Stimulated activated naive CD4-positive, alpha-beta T cell treated with Interleukin-2 at 50 U/mL for 16 hours (primary cell): ENCODE data around the gene FHIT.

ENCODE experiments used
- DNase-seq: peaks from one replicate; lab custom pipeline; 2025; lab: John Stamatoyannopoulos, UW

Gene FHIT

DNA sequence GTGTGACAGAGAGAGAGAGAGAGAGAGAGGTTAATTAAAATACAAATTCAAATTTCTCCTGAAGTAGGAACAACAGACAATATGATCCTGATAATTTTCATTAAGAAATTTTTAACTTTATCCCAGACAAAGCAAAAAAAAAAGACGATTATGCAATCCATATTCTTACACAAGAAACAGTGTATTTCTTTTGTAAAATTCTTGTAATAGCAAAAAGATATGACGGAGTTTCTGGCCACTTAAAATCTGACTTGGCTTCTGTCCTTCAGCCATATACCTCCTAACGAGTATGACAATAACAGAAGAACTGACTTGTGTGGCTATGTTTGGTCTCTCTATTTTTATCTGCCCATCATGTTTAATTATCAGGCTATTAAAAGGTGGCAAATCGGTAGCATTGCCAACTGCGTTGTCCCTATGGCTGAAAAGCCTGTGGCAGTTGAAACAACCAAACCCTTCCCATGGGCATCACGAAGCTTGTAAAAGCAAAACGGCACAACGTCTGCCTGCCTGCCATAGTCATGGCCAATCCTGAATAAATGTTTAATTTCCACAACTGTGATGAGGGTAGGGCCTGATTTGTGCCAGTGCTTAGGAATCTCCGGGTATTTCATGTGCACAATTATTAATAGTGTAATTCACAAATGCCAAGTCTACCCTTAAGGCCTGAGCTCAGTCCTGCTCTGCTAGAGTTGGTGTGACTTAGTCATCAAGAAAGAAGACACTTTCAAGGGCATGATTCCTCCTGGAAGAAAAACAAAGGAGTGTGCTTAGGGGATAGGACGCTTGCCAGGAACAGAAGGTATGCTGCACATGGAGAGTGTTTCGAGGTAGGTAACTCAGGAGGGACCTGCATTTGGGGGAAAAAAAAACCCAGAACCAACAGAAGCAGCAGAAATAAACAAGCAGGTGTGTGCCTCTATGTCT, 1090.2 kb downstream of the FHIT start:
- DNase-seq, result no peak

DNA sequence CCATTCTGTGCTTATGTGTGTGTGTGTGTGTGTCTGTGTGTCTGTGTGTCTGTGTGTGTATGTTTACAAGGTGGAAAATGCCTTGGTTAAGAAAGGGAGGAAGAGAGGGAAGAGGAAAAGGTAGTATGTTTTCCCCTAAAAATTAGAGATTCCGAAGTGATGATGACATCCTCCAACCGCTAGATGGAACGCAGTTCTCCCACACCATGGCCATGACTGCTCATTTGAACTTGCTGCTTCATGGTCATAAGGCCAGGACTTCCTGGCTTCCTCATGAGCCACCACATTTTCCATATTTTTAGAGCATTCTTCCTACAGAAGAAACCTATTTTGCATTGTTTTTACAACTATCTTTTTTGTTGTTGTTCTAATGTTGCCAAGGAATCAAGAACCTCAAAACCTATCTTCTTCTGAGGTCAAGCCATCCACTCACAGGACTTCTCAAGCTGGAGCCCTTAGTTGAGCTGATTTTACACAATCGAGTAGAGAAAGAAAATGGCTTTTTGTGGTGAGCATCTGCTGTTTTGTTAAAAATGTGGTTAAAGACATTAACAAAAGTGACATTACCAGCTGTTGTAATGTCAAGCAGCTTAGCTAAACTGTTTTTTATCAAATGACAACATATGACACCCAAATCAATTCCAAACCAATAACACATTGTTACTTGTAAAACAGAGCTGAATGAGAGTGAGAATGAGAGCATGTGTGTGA, 1091.0 kb downstream of the FHIT start:
- no peak for DNase-seq

DNA sequence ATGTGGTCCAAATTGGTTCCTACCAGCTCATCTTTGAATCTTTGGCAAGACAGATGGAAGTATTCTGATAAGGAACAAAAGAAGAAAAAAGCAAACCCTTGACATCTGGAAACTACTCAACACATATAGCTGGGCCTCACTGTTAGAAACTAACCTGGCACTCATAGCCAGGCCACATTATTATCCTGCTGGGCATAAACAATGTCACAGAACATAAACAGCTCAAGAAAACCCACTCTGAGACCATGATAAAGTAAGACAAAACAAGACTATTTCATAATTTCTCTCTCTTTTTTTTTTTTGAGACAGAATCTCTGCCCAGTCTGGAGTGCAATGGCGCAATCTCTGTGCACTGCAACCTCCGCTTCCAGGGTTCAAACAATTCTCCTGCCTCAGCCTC, 1093.2 kb downstream of the FHIT start:
- no peak for DNase-seq

DNA sequence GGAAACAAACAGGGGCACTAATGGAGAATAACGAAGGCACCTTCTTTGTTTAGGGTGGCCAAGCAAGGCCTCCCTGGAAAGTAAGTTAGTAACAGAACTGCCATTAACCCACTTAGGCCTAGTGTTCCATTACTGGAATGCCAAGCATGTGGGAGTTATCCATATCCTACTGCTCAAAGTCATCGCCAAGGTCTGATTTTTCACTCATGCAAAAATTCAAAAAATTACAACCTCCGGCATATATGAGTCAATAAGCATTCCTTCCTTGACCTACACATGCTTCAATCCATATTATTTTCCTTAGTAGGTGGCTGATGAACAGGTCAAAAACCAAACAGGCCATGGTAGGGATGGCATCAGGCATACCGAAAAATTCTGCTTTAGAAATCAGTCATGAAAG, 1097.2 kb downstream of the FHIT start:
- DNase-seq, result no peak

DNA sequence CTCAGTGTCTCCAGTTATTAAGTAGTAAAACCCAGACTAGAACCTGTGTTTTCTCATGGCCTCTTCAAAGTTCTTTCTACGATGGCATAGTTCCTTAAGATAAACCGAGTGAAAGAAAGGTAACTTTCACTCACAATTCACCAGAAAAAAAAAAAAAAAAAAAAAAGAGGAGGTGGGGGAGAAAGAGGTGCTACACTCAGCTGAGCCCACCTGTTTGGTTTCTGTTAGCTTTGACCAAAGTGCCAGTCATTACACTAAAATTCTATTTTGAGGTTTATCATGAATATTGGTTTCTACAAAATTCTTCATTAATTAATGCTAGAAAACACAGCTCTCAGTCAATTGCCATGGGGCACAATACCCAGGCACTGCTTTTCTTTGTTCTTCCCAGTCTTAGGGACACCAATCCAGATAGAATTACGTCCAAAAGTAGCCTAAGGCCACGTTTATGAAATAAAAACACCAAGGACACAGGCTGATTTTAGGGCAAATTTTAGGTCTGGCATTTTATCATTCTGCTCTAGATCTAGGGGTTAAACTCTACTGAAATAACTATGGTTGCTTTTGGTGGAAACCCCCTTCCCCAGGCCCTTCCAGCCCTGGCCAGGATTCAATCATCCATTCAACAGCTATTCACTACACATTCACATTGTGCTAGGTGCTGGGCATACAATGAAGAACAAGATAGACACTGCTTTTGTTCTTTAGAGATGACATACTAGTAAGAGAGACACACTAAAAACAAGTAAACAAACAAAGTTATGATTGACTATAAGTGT, 1097.8 kb downstream of the FHIT start:
- DNase-seq, result no peak

DNA sequence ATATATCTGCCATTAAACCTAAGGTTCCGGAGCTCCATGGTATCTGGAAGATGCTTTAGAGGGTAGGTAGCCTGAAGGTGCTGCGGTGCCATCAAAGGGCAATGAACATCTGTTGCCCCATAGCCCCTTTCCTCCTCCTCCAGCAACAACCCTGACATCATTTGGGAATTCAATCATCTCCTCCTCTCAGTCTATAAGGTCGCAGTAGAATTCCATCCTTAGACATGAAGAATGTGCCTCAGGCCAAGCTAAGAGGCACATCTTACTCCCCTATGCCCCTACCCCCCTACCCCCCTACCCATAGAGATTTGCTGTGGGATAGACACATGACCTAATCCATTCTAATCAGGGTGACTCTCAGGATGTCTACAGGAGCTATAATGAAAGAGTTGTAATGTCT, 1101.8 kb downstream of the FHIT start:
- DNase-seq, result no peak

DNA sequence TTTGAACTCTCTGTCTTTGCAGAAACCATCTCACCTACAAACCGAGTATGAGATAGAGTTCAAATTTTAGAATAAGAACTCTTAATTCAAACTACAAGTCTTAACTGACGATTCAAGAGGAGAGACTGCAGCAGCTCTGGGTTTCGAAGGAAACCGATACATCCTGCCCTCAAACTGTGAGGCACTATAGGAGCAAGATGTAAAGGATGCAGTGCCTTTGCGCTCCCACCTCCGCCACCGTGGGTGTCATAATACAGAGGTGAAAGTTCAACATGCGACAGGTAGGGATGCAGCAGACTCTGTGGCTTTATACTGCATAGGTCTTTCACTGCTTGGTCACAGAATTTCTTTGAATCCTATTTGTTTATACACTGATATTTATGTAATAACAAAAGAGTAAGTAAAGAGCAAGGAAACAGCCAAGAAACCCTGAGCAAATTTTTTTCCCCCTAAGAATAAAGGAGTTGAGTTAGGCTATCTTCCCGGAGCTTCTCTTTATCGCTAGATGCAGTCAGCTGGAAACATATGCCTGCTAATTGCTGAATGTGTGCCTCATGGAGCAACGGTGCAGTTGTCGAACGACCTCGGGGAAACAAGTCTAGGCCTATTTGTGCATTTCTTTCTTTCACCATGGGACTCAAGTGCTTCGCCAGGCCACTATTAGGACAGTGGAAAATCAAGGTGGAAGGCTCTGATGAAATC, 1103.9 kb downstream of the FHIT start:
- DNase-seq, result no peak

DNA sequence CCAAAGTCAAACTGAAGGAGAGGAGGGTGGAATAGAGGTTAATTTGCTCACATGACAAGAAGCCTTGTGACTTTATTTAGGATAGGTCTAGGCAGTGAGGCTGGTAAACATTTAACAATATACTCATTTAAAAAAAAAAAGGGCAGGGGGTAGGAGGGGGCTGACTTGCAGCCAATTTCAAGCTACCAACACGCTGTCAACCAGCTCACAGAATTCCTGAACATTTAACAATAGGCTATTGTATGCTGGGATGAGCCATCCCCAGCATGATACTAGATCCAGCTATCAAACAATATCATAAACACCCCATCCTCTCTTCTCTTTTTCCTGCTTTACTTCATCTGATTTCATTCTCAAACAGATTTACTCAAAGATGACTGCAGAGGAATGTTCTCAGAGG, 1105.1 kb downstream of the FHIT start:
- no peak for DNase-seq

DNA sequence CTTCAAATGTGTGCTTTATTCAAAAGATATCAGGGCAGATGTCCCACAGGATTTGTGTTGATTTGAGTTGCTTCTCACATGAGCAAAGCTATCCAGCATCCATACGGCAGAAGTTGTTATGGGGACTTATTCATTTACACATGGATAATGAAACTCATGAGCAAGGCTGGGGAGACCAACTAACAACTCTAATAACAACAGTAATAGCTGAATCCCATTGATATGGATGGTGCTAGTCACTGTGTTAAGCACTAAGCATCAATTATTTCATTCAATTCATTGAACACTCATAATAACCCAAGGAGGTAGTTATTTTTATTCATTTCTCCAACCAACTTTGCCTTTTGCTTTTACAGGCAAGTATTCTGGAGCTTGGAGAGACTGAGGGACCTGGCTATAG, 1107.2 kb downstream of the FHIT start:
- DNase-seq, result no peak

DNA sequence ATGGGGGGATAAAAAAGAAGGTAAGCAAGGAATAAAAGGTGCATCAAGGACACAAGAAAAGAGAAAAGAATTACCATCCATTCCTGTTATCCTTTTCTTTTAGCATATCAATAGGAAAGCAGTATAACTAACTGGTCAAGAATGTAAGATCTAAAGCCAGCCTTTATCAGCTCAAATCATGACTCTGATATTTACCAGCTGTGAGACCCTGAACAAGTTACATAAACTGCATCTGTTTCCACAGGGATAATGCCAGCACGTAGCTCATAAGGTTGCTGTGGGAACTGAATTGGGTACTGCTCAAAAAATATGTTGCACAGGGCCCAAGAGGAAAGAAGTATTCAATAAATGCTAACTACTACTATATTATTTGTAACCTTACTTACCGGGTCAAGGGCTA, 1109.2 kb downstream of the FHIT start:
- no peak for DNase-seq

DNA sequence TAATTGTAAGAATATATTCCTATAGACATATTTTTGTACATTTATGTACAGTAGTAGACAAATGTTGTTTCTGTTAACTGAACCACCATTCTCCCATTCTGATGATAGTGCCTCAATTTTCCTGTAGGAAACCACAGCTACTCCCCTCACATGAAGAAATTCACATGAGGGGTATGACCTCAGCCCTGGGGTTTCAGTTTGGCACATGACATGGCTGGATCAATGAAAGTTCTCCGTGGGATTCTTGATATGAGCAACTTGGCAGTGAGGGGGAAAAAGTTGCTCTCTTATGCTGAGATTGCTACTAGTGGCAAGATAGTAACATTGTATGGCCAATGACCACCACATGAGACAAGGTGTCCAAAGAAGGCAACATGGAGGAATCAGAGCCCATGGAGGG, 1111.1 kb downstream of the FHIT start:
- no peak for DNase-seq

DNA sequence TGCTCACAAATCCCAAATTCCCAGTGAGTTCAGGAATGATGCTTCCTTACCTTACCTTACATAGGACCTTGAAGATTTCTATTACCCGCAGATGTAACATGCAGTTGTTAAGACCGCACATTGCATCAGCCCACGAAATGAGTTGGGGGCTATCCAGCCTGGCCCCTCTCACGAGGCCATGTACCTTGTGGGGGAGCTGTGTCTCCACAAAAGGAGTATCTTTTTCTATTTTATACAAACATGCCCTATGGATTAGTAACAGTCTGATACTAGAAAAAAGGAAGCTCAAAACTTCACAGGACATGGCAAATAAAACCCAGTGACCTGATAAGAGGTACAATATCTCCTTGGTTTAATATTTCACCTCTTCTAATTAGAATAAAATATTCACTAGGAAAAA, 1114.7 kb downstream of the FHIT start:
- no peak for DNase-seq

DNA sequence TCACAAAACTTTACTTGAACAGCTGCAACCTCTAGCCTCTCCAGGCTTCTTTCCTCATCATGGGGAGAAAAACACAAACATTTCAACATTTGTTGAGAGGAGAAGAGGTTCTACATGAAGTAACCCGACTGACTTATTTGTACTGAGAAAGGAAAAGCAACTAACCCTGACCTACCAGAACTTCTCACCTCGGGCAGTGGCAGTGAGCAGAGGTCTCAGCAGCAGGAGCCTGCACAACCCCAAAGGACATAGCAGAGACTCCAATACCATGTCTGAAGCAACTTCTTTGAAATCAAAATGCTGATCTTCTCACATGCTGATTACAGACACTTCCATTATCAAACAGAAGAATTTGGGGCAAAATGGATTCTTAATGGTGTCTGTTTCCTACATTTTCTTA, 1115.8 kb downstream of the FHIT start:
- no peak for DNase-seq

DNA sequence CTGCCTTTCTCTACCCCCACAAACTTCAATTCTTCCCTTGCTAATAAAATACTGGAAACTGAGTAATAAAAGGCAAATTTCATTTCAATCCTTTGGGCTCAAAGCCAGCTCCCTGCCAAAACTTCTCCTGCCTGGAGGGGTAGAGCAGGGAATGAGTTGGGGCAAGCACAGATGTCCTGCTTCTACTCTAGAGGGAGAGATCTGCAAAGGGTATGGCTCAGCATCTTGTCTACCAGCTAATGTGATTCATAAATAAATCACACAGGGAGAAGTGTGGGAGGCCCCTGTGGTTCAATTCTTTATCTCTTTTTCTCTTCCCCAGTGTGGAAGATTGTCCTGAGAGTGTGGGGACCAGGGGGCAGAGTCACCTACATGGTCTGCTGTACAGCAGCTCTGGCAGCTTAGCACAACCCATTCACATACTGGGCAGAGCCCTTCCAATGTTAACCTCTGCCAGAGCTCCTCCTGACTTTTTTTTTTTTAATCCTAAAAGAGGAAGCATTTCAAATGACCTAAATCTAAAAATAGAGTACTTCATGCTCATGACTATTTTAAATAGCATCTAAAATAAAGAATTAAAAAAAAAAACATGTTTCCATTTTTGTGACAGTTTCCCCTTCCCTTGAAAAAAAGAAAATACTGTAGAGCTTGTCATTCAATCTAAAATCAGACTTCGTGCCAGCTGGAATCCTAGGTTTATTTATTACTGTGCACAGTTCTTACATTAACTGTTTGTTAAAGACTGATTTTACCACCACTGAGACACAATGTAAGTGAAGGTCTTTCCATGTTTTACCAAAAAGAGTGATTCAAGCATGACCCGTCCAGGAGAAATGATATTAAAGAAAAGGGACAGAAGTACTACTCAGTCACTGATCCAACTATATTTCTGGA, 1117.7 kb downstream of the FHIT start:
- DNase-seq, result no peak

DNA sequence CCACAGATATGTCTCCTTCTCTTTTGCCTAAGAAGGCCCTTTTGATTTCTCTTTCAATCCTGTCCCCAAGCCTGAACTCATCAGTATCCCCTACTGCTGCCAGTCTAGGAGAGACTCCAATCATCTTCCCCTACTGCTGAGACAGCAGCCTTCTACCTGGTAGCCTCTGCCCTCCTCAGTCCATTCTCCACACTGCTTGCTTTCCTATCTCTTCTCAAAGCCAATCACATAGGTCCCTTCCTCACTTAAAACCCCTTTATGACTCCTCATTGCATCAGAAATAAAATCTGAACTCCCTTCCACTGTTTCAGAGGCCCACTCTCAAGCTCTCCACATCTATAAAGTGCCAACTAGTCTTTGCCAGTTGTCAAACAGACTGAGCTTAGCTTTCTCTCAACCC, 1119.6 kb downstream of the FHIT start:
- no peak for DNase-seq

DNA sequence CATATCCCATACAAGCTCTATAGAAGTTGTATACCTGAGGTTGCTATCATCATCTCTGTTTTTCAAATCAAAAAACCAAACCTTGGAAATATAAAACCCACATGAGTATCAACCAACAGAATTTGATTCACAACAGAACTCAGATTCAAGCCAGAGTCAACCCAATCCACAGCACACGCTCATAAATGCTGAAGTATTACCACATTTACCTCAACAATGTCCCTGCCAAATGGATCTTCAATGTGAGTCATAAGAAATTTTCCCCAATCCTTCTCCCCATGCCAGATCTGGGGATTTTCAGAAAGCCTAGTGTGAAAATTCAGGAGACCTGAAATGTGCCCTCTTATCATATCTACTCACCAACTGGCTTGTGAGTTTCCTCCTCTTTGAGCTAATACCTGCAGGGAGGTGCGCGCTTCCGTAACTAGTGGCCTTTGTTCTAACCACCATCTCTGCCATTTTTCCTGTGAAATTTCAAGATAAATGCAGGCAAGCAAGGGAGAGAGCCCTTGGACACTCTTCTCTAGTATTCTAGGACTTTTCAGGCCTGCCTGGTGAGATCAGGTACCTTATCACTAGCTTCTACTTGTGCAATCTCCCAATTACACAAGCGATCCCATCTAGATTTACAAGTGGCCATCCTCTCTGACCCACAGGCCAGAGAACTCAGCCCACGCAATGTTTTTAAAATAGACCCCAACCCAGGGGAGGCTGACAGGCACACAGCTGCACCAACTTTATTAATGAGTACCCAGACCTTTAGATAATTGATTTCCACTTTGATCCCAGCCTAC, 1124.5 kb downstream of the FHIT start:
- DNase-seq, result no peak

DNA sequence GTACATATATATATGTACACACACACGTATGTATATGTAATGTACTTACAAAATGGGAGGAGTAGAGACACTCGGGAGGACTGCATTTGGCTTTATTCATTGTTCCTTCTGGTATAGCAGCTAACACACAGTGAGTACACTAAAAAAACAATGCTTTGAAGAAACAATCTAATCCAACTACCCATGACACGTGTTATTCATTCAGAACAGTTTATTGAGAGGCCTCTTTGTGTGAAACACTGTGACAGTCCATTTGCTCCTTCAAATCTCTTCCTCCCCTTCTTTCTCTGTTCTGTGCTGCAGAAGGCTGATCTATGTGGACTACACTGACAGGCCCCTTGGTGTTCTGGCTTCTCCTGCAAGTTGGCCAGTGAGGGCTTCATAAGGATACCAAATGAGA, 1125.6 kb downstream of the FHIT start:
- DNase-seq, result no peak

DNA sequence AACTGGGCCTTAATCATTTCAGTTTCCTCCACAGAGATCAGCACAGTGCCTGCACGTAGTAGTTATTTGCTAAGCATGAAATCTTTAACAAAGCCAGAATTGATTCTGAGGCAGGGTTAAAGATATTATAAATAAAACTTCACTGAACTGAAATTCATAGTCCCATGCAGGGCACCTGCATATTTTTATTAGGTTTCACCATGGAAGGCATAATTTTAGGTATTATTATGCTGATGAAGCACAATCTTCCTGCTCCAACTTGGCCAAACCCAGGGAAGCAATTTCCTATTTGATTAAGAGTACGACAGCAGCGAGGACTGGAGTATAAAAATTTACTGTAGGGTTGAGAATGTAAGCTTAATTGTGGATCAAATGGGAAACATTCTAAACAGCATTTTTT, 1131.0 kb downstream of the FHIT start:
- no peak for DNase-seq

DNA sequence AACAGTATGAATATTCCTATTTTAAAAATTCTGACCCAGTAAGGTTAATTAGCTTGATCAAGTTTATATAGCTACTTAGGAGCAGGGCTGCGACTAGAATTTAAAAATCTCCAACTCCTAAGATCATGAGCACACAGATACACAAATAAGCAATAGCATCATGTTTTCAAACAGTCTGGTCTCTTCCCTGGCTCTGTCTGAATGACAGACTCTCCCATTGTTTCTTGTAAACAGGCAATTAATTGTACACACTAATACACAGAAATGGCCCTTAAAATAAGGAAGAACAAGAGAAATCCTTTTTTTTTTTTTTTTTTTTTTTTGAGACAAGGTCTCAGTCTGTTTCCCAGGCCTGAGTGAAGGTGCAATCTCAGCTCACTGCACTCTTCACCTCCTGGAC, 1137.1 kb downstream of the FHIT start:
- no peak for DNase-seq

DNA sequence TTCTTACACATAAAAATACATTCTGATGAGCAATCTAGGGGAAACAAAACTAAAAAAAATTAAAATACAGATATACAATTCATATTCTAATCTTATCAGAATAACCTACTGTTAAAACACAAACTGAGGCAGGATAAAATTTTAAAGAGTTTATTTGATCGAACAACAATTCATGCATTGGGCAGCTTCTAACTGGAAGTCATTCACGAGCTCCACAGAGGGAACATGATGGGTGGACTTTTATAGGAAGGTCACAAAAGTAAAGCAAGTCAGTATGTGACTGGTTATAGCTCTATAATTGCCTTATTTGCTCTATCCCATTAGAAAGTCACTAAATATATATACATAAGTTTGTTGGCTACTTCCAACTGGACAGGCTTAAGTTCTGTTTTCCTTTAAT, 1144.0 kb downstream of the FHIT start:
- DNase-seq, result no peak
